Fibroblast of skin of left quadriceps (primary cell): ENCODE results near the gene ETV4.

Source experiments
- DNase-seq, 2 experiments: peaks; one replicate each; pipeline ENCODE4 v3.0.0-alpha.2; 2013; ENCODE audit warnings: low read depth in 2 of 2

ETV4 gene

GRCh38 chr17:43573579-43574321 is 27.6 kb upstream of the ETV4 start:
- DNase-seq: no peak

- DNase-seq: no peak
Observed at GRCh38 chr17:43572368-43572980, 26.3 kb upstream of the ETV4 start.

- DNase-seq: no peak
Observed at GRCh38 chr17:43570518-43570928, 24.4 kb upstream of the ETV4 start.

- DNase-seq: no peak
Observed at GRCh38 chr17:43568506-43569082, 22.5 kb upstream of the ETV4 start.

- no peak for DNase-seq
Observed at GRCh38 chr17:43563600-43564594, 17.8 kb upstream of the ETV4 start.

DNA sequence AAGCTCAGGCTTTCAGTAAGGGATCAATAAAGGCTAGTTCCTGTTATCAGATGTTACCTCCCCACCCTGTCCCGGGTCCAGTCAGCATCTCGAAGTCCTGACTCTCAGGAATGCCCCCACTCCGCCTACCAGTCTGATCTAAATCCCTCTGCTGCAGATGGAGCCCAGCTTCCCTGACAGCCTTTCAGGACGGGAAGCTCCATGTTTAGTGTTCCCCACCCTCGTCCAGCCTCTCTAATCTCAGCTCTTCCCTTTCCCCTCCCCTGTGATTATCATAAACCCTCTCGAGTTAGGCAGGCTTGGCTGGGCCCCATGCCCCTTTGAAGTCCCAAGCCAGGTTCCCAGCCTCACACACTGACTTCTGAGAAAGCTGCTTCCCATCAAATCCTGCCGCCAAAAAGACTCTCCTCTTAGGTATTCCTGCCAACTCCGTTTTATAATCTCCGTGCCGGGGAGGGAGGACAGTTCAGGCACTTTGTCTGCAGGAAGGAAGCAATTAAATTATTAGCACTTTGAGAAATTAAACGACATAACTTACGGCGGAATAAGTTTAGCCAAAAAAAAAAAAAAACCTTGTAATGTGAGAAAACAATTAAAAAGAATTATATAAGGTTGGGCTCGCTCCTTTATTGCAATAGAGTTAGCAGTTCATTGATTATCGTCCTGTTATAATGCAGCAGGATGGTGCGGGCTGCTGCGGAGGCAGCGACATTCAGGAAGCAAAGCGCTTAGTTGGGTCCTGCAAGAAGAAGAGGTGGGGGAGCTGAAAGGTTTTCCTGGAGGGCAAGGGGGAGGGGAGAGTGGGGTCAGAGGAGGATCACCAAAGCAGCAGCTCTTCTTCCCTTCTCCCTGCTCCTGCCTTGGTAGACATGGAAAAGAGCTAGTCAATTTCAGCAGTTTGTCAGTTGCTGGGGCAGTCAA is 16.8 kb upstream of the ETV4 start:
- no peak for DNase-seq

- DNase-seq: no peak
Observed at GRCh38 chr17:43560461-43561427, 14.6 kb upstream of the ETV4 start.

DNA sequence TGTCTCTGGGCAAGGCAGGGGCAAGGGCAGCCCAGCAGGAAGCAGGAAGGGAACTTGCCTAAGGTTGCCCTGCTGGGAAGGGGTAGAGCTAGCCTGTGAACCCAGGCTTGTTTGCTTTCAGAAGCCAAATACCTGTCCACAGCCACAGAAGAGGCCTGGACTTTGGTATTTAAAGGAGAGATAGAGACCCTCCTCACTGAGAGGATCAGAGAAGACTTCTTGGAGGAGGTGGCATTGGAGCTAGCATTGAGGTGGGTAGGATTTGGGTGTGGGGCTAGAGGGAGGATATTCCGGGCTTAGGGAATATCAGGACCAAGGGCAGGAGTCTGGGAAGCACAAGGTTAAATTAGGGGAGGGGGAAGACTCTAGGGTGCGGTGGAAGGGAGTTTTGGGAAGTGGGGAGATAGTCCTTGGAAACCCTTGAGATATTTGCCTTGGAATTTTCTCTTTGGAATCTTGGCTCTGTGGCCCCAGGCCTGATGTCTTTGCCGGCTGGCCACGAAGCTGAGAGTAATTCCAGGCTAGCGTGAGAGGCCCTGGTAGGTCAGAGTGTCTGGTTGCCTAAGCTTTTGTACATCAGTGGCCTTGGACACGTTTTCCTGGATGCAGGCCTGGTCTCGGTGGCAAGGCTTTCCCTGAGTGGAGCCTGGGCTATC is 13.1 kb upstream of the ETV4 start:
- DNase-seq: no peak

- no peak for DNase-seq
Observed at GRCh38 chr17:43558805-43559160, 12.6 kb upstream of the ETV4 start.

DNA sequence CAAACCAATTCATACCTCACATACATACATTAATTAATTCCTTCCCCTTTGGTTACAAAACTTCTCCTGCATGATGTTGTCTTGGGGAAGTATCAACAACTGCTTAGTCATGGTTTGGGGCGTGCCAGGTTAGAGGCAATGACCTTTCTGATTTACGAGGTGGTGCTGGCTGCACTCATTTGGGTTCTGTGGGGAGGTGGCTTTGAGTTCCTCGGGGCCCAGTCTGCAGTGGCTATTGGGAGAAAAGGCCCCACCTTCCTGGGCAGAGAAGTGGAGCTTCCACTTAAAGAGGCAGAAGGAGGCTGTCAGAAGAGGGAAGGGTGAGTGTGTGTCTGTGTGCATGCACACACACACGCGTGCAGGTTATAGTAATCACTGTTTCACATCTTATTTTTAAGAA is 10.2 kb upstream of the ETV4 start:
- peak; percentile 70 for DNase-seq

DNA sequence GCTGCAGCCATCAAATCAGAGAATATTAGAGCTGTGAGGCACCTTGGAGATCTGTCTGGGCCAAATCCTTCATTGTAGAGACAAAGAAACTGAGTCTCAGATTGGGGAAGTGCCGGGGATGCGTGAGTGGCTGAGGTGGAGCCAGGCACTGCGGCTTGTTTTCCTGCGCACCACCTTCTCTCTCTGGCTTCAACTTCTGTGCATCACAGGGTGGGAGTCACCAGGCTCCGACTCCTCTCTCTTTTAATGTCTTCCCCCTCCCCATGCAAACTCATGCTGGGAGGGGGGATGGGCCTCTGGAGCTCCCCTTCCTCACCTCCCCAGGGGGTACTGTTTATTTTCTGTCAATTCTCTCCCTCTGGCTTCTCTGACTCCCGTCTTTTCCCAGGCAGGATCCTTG is 8.7 kb upstream of the ETV4 start:
- no peak for DNase-seq

GRCh38 chr17:43553573-43553972 is 7.4 kb upstream of the ETV4 start:
- DNase-seq: no peak

DNA sequence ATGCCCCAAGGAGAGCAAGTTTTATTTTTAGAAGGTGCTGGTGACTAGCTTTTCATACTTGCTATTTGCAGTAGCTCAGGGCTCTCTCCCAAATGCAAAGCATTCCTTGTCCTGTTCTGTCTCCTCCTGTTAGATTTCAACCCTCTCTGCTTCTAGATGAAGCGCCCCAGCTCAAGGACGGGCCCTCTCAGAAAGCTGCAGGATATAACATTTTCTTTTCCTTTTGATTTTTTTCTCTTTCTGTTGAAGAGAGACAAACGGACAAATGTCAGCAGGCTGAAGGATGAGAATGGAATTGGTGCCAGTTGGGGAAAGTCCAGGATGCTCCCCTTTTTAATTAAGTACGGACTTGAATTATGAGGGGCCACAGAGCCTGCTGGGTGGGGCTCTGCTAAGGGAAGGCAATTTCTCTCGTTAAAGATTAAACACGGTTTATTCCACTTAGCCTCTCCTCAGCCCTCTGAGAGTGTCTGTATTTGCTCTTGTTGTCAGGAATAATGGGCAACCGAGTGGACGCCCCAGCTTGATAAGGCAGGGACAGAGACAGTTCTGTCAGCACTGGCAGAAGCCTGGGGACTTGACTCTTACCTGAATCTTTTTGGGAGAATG is 6.2 kb upstream of the ETV4 start:
- DNase-seq: no peak

GRCh38 chr17:43550754-43551153 is 4.6 kb upstream of the ETV4 start:
- no peak for DNase-seq

- DNase-seq: no peak
Observed at GRCh38 chr17:43549496-43549895, 3.4 kb upstream of the ETV4 start.

GRCh38 chr17:43548689-43549379 is 2.7 kb upstream of the ETV4 start:
- DNase-seq: no peak

GRCh38 chr17:43547659-43548256 is 1.6 kb upstream of the ETV4 start:
- no peak for DNase-seq

GRCh38 chr17:43547189-43547550 is 1.0 kb upstream of the ETV4 start:
- DNase-seq: no peak
